ENCODE data around the gene CDHR2. TPM values are rescaled to one million over a fixed set of nuclear protein-coding genes. Genes with fewer than 3 reads are reported as not detected.

CDHR2 gene
- total and polyA plus RNA-seq, 4 experiments from 2014 or later, result 2.9 TPM; not detected in 2

- H3K36me3 Mint-ChIP-seq, result peaks cover 12 to 46% of the 10 kb centered on the region in 2 donors
- H3K27me3 Mint-ChIP-seq, result no peaks in the 10 kb centered on the region
- peaks cover 46 to 80% (median 59%) of the 10 kb centered on the region in 4 donors for H3K4me1 Mint-ChIP-seq
- H3K9me3 ChIP-seq (ENCODE audit: control insufficient read depth in 1 of 2, low read length in 2 of 2), result no peaks in the 10 kb centered on the region
- peaks cover 0 to 5% (median 0%) of the 10 kb centered on the region in 8 donors for H3K9me3 Mint-ChIP-seq
- H3K4me3 ChIP-seq (ENCODE audit: low read length in 2 of 2), result peak overlapping the region; percentile 89 to 100
- peak overlapping the region; percentile 98 for H3K27ac ChIP-seq (ENCODE audit: low read depth, low read length)
- no peaks in the 10 kb centered on the region for H3K27me3 ChIP-seq (ENCODE audit: insufficient read depth, low read length)
- H3K4me3 Mint-ChIP-seq, result peak overlapping the region; percentile 97 to 100 (median 98)
- peaks cover 74% of the 10 kb centered on the region for H3K4me1 ChIP-seq (ENCODE audit: insufficient read depth, low read length)
- ChIA-PET CTCF (ENCODE audit: partially characterized antibody) (interaction anchor here (0.9 to 4.0 kb wide), 11 partner anchors 7 to 119 kb away, joined by 3 to 33 read pairs (median 7); partner anchors contain the start of genes CLTB, FAF2 and TSPAN17), POLR2A (ENCODE audit: partially characterized antibody) (interaction anchor here (0.8 to 20.1 kb wide), 27 partner anchors 6 to 905 kb away, joined by 3 to 533 read pairs (median 5); partner anchors contain the start of genes CDHR2, CLTB, FAF2 and HIGD2A)
- H3K36me3 ChIP-seq (ENCODE audit: insufficient read depth, low read length), result peaks cover 11% of the 10 kb centered on the region
- peak; percentile 80 to 88 (median 84) for DNase-seq
- intact Hi-C loops (cut with micrococcal nuclease), result loop anchor here (2.0 to 5.0 kb wide), 4 partner anchors 38 to 471 kb away; partner anchors contain the start of gene UIMC1
- peak overlapping the region; percentile 96 to 100 (median 98) for H3K27ac Mint-ChIP-seq
Measured at GRCh38 chr5:176536132-176536901, 12.8 kb upstream of the CDHR2 start.

GRCh38 chr5:176536902-176537553 lies 12.1 kb upstream of the CDHR2 start, which contains the start of gene RNF44:
Gene RNF44 (minus strand): TSS chr5:176537402. CDS start chr5:176532472, 4,930 bp downstream.
- Histone ChIP-seq H3K27me3 (ENCODE audit: insufficient read depth, low read length) (no peaks in the 10 kb centered on the region), H3K4me1 (ENCODE audit: insufficient read depth, low read length) (peaks cover 74% of the 10 kb centered on the region), H3K27ac (ENCODE audit: low read depth, low read length) (peak within 1 kb of the TSS; percentile 98), H3K4me3 (ENCODE audit: low read length in 2 of 2) (peak within 1 kb of the TSS; percentile 89 to 100), H3K36me3 (ENCODE audit: insufficient read depth, low read length) (peaks cover 4% of the 10 kb centered on the region), H3K9me3 (ENCODE audit: control insufficient read depth in 1 of 2, low read length in 2 of 2) (no peaks in the 10 kb centered on the region)
- Mint-ChIP-seq H3K4me3 (peak within 1 kb of the TSS; percentile 97 to 100 (median 98)), H3K9me3 (peaks cover 0 to 5% (median 0%) of the 10 kb centered on the region in 8 donors), H3K27ac (peak within 1 kb of the TSS; percentile 99 to 100 (median 100)), H3K27me3 (no peaks in the 10 kb centered on the region), H3K36me3 (peaks cover 10 to 44% of the 10 kb centered on the region in 2 donors), H3K4me1 (peaks cover 53 to 81% (median 62%) of the 10 kb centered on the region in 4 donors)
- CTCF ChIA-PET (ENCODE audit: partially characterized antibody), result interaction anchor here (1.0 to 4.0 kb wide), 6 partner anchors 13 to 124 kb away, joined by 3 to 26 read pairs (median 6); partner anchors contain the start of genes CLTB and FAF2
- DNase-seq, result peak; percentile 99
- intact Hi-C loops (cut with micrococcal nuclease), result loop anchor here (1.0 to 5.0 kb wide), 8 partner anchors 38 to 470 kb away; partner anchors contain the start of genes FAF2, KIAA1191, TSPAN17 and UIMC1
- POLR2A ChIA-PET (ENCODE audit: partially characterized antibody), result interaction anchor here (0.8 to 20.1 kb wide), 27 partner anchors 6 to 904 kb away, joined by 3 to 533 read pairs (median 5); partner anchors contain the start of genes CDHR2, CLTB, FAF2 and HIGD2A

GRCh38 chr5:176537554-176538229 lies 11.4 kb upstream of the CDHR2 start:
- intact Hi-C loops (cut with micrococcal nuclease), result loop anchor here (1.0 to 5.0 kb wide), 8 partner anchors 37 to 470 kb away; partner anchors contain the start of genes FAF2, KIAA1191, TSPAN17 and UIMC1
- Histone ChIP-seq H3K27ac (ENCODE audit: low read depth, low read length) (peak overlapping the region; percentile 98), H3K27me3 (ENCODE audit: insufficient read depth, low read length) (no peaks in the 10 kb centered on the region), H3K4me3 (ENCODE audit: low read length in 2 of 2) (peak overlapping the region; percentile 85 to 100), H3K4me1 (ENCODE audit: insufficient read depth, low read length) (peaks cover 72% of the 10 kb centered on the region), H3K36me3 (ENCODE audit: insufficient read depth, low read length) (peaks cover 3% of the 10 kb centered on the region), H3K9me3 (ENCODE audit: control insufficient read depth in 1 of 2, low read length in 2 of 2) (no peaks in the 10 kb centered on the region)
- peak overlapping the region; percentile 97 to 100 (median 98) for H3K4me3 Mint-ChIP-seq
- peak overlapping the region; percentile 99 to 100 (median 100) for H3K27ac Mint-ChIP-seq
- ChIA-PET POLR2A (ENCODE audit: partially characterized antibody) (interaction anchor here (0.6 to 20.1 kb wide), 27 partner anchors 5 to 1016 kb away, joined by 3 to 533 read pairs (median 5); partner anchors contain the start of genes CDHR2, CLTB, FAF2 and GRK6), CTCF (ENCODE audit: partially characterized antibody) (interaction anchor here (0.7 to 4.0 kb wide), 8 partner anchors 8 to 123 kb away, joined by 3 to 26 read pairs (median 4); partner anchors contain the start of genes CLTB and FAF2)
- DNase-seq, result peak; percentile 94 to 100 (median 98)
- peaks cover 0 to 5% (median 0%) of the 10 kb centered on the region in 8 donors for H3K9me3 Mint-ChIP-seq
- H3K27me3 Mint-ChIP-seq, result no peaks in the 10 kb centered on the region
- H3K36me3 Mint-ChIP-seq, result peaks cover 10 to 44% of the 10 kb centered on the region in 2 donors
- peaks cover 55 to 87% (median 67%) of the 10 kb centered on the region in 4 donors for H3K4me1 Mint-ChIP-seq

DNA sequence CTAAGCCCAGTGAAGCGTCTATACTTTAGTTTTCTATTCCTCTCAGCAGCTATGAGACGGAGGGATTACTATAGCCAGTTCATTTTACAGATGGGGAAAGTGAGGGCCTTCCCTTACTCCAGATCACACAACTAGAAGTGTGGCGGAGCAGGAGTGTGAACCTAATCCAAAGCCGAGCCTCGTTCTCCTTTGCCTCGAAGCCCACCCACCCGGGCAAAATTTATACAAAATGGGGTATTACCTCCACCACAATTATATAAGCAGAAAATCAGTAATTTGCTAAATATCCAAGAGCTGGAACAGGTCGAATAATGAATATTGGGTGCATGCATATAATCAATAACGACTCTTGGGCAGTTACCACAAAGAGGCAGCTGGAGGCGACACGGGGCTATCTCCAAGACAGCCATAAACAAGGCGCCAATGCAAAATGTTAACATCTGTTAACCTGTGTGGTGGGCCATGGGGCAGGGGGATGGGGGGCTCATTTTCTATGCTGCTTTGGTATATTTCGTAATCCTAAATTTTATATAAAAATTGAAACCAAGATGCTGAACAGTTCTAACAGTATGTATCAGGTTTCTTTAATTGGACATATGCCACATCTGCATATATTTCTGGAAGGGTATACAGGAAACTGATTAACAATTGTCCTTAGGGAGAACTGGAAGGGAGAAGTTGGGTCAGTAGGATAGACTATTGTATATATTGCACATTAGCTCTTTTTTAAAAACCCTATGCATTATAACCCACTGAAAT lies 10.7 kb upstream of the CDHR2 start:
- H3K9me3 Mint-ChIP-seq, result peaks cover 0 to 5% (median 0%) of the 10 kb centered on the region in 8 donors
- CTCF ChIA-PET (ENCODE audit: partially characterized antibody), result interaction anchor here (0.7 to 4.0 kb wide), 8 partner anchors 9 to 122 kb away, joined by 3 to 26 read pairs (median 4); partner anchors contain the start of genes CLTB and FAF2
- H3K27me3 Mint-ChIP-seq, result no peaks in the 10 kb centered on the region
- H3K36me3 Mint-ChIP-seq, result peaks cover 10 to 38% of the 10 kb centered on the region in 2 donors
- peaks cover 65% of the 10 kb centered on the region for H3K4me1 ChIP-seq (ENCODE audit: insufficient read depth, low read length)
- POLR2A ChIA-PET (ENCODE audit: partially characterized antibody), result interaction anchor here (0.6 to 20.1 kb wide), 21 partner anchors 5 to 1017 kb away, joined by 3 to 533 read pairs (median 6); partner anchors contain the start of genes CDHR2, CLTB, FAF2 and GRK6
- peak overlapping the region; percentile 99 to 100 (median 100) for H3K27ac Mint-ChIP-seq
- H3K4me3 Mint-ChIP-seq, result peak overlapping the region; percentile 97 to 100 (median 98)
- H3K27ac ChIP-seq (ENCODE audit: low read depth, low read length), result peak overlapping the region; percentile 98
- peaks cover 52 to 81% (median 61%) of the 10 kb centered on the region in 4 donors for H3K4me1 Mint-ChIP-seq
- peak overlapping the region; percentile 79 to 100 for H3K4me3 ChIP-seq (ENCODE audit: low read length in 2 of 2)
- no peaks in the 10 kb centered on the region for H3K27me3 ChIP-seq (ENCODE audit: insufficient read depth, low read length)
- intact Hi-C loops (cut with micrococcal nuclease), result loop anchor here (5.0 kb wide), 2 partner anchors 46 to 469 kb away; partner anchors contain the start of gene UIMC1
- peaks cover 3% of the 10 kb centered on the region for H3K36me3 ChIP-seq (ENCODE audit: insufficient read depth, low read length)
- no peaks in the 10 kb centered on the region for H3K9me3 ChIP-seq (ENCODE audit: control insufficient read depth in 1 of 2, low read length in 2 of 2)
- no peak for DNase-seq

DNA sequence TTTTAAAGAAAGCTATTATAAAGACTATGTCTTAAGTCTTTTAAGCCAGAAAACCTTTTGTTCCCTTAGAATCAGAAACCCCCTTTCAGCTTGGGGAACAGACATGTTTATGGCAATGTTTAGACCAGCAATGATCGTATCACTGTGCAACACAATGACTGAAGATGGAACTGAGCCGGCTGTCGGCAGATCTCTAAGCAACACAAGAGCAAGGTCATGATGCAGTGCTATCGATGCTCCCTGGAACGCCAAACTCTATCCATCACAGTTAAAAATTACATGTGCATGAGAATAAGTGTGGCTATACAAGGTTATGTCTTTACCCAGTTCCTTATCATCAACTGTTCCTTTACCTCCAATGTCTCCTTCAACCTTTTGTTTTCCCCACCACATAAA lies 10.2 kb upstream of the CDHR2 start:
- no peaks in the 10 kb centered on the region for H3K9me3 ChIP-seq (ENCODE audit: control insufficient read depth in 1 of 2, low read length in 2 of 2)
- H3K36me3 ChIP-seq (ENCODE audit: insufficient read depth, low read length), result peaks cover 3% of the 10 kb centered on the region
- no peak overlapping the region for H3K27ac ChIP-seq (ENCODE audit: low read depth, low read length)
- ChIA-PET POLR2A (ENCODE audit: partially characterized antibody) (interaction anchor here (1.3 to 20.1 kb wide), 8 partner anchors 4 to 150 kb away, joined by 3 to 533 read pairs (median 54); partner anchors contain the start of genes CDHR2, CLTB, FAF2 and RNF44), CTCF (ENCODE audit: partially characterized antibody) (interaction anchor here (1.9 to 4.0 kb wide), 3 partner anchors 34 to 122 kb away, joined by 8 to 26 read pairs (median 25); partner anchors contain the start of genes CLTB and FAF2)
- H3K27ac Mint-ChIP-seq, result peak overlapping the region; percentile 99 to 100 (median 100)
- H3K9me3 Mint-ChIP-seq, result peaks cover 0 to 4% (median 0%) of the 10 kb centered on the region in 8 donors
- peaks cover 6 to 34% of the 10 kb centered on the region in 2 donors for H3K36me3 Mint-ChIP-seq
- peaks cover 47 to 81% (median 57%) of the 10 kb centered on the region in 4 donors for H3K4me1 Mint-ChIP-seq
- DNase-seq, result no peak
- peaks cover 60% of the 10 kb centered on the region for H3K4me1 ChIP-seq (ENCODE audit: insufficient read depth, low read length)
- H3K4me3 ChIP-seq (ENCODE audit: low read length in 2 of 2), result no peak overlapping the region
- peak overlapping the region in 1 of 8 donors; percentile 99 for H3K4me3 Mint-ChIP-seq
- intact Hi-C loops (cut with micrococcal nuclease), result loop anchor here (5.0 kb wide), 2 partner anchors 47 to 468 kb away; partner anchors contain the start of gene UIMC1
- H3K27me3 ChIP-seq (ENCODE audit: insufficient read depth, low read length), result no peaks in the 10 kb centered on the region
- H3K27me3 Mint-ChIP-seq, result no peaks in the 10 kb centered on the region

Data from CD4-positive, alpha-beta memory T cell (primary cell).